WTC11 (cell line): ENCODE measurements around the gene MAFB. TPM values are rescaled to one million over a fixed set of nuclear protein-coding genes. Genes with fewer than 3 reads are reported as not detected.

Experiments used
- ATAC-seq: fragments of 200-7000 bp; cut with Tn5 transposase; 2 replicates; pipeline ENCODE4 v1.10.0; 2021; ENCODE audit warnings: mild to moderate bottlenecking, moderate library complexity
- CTCF ChIA-PET: fragments of 300-600 bp; sonication (Branson Sonifier 250); formaldehyde crosslinking; loops from one replicate; lab custom pipeline; 2021; ENCODE audit warnings: antibody characterized with exemption; lab: Charles Lee
- POLR2A ChIA-PET: fragments of 350-600 bp; sonication (Branson Sonifier 250); formaldehyde crosslinking; loops from one replicate; lab custom pipeline; 2021; ENCODE audit warnings: antibody characterized with exemption; lab: Charles Lee
- DNase-seq: peaks from one replicate; pipeline ENCODE4 v3.0.0; 2021; ENCODE audit warnings: low spot score
- H3K27ac Mint-ChIP-seq: 2 replicates; pipeline ENCODE4 v1.8.0; 2021; ENCODE audit warnings: mixed read lengths
- H3K27me3 Mint-ChIP-seq: 2 replicates; pipeline ENCODE4 v1.8.0; 2021; ENCODE audit warnings: low read depth, mild to moderate bottlenecking, moderate library complexity, mixed read lengths
- H3K36me3 Mint-ChIP-seq: 2 replicates; pipeline ENCODE4 v1.8.0; 2021; ENCODE audit warnings: mixed read lengths
- H3K4me1 Mint-ChIP-seq: 2 replicates; pipeline ENCODE4 v1.8.0; 2022; ENCODE audit warnings: mixed read lengths
- H3K4me3 Mint-ChIP-seq: 2 replicates; pipeline ENCODE4 v1.8.0; 2021; ENCODE audit warnings: mild to moderate bottlenecking, moderate library complexity, mixed read lengths
- H3K9me3 Mint-ChIP-seq: 2 replicates; pipeline ENCODE4 v1.8.0; 2021; ENCODE audit warnings: mixed read lengths
- CREB1 ChIP-seq: sonication (generic); formaldehyde crosslinking; IDR thresholded peaks from 2 replicates; pipeline ENCODE4 v1.8.0; 2023; ENCODE audit warnings: mild to moderate bottlenecking, missing genetic modification reagents
- ETV6 ChIP-seq: sonication (generic); formaldehyde crosslinking; IDR thresholded peaks from 2 replicates; pipeline ENCODE4 v1.8.1; 2022; ENCODE audit warnings: mild to moderate bottlenecking, missing genetic modification reagents
- FOXK1 ChIP-seq: sonication (generic); formaldehyde crosslinking; IDR thresholded peaks from 2 replicates; pipeline ENCODE4 v1.8.0; 2022; ENCODE audit warnings: mild to moderate bottlenecking, moderate library complexity, missing genetic modification reagents
- GABPB1 ChIP-seq: sonication (generic); formaldehyde crosslinking; IDR thresholded peaks from 2 replicates; pipeline ENCODE4 v1.8.1; 2023; ENCODE audit warnings: mild to moderate bottlenecking, missing genetic modification reagents
- GRHL2 ChIP-seq: fragments of 250-450 bp; sonication (Bioruptor Pico); IDR thresholded peaks from 2 replicates; pipeline ENCODE4 v1.8.0; 2022; ENCODE audit warnings: mild to moderate bottlenecking, moderate library complexity; ENCODE audit not compliant: insufficient replicate concordance, severe bottlenecking
- HMGA2 ChIP-seq: fragments of 250-450 bp; sonication (Bioruptor Pico); IDR thresholded peaks from 2 replicates; pipeline ENCODE4 v1.4.0; 2021; ENCODE audit warnings: mild to moderate bottlenecking, moderate library complexity
- KAT7 ChIP-seq: sonication (generic); formaldehyde crosslinking; IDR thresholded peaks from 2 replicates; pipeline ENCODE4 v1.8.1; 2023; ENCODE audit warnings: missing genetic modification reagents, mild to moderate bottlenecking, borderline replicate concordance
- NFE2L1 ChIP-seq: sonication (generic); formaldehyde crosslinking; IDR thresholded peaks from 2 replicates; pipeline ENCODE4 v1.8.1; 2023; ENCODE audit warnings: missing genetic modification reagents
- PRRX2 ChIP-seq: fragments of 250-450 bp; sonication (Bioruptor Pico); IDR thresholded peaks from 2 replicates; pipeline ENCODE4 v1.8.0; 2021; ENCODE audit warnings: mild to moderate bottlenecking
- RELA ChIP-seq: sonication (generic); formaldehyde crosslinking; IDR thresholded peaks from 2 replicates; pipeline ENCODE4 v1.8.1; 2022; ENCODE audit warnings: missing genetic modification reagents, mild to moderate bottlenecking, borderline replicate concordance
- RORB ChIP-seq: fragments of 250-450 bp; sonication (Bioruptor Pico); IDR thresholded peaks from 2 replicates; pipeline ENCODE4 v1.9.0; 2021; ENCODE audit warnings: mild to moderate bottlenecking
- SMAD4 ChIP-seq: sonication (generic); formaldehyde crosslinking; IDR thresholded peaks from 2 replicates; pipeline ENCODE4 v1.8.0; 2022; ENCODE audit warnings: mild to moderate bottlenecking, missing genetic modification reagents
- SP1 ChIP-seq: sonication (generic); formaldehyde crosslinking; conservative IDR thresholded peaks from 2 replicates; pipeline ENCODE4 v1.8.1; 2022; ENCODE audit warnings: missing genetic modification reagents
- TP53 ChIP-seq: sonication (generic); formaldehyde crosslinking; IDR thresholded peaks from 2 replicates; pipeline ENCODE4 v1.8.1; 2023; ENCODE audit warnings: mild to moderate bottlenecking, missing genetic modification reagents
- ZBTB43 ChIP-seq: sonication (generic); formaldehyde crosslinking; IDR thresholded peaks from 2 replicates; pipeline ENCODE4 v1.8.1; 2023; ENCODE audit warnings: mild to moderate bottlenecking, missing genetic modification reagents
- ZNF425 ChIP-seq: fragments of 250-450 bp; sonication (Bioruptor Pico); conservative IDR thresholded peaks from 2 replicates; pipeline ENCODE4 v1.9.0; 2021; ENCODE audit warnings: mild to moderate bottlenecking
- ZNF671 ChIP-seq: fragments of 250-450 bp; sonication (Bioruptor Pico); IDR thresholded peaks from 2 replicates; pipeline ENCODE4 v1.8.0; 2021; ENCODE audit warnings: mild to moderate bottlenecking
- total RNA-seq: library from RNA; stranded (reverse); gene quantifications from 3 replicates; pipeline ENCODE4 v1.2.3, GENCODE V29; 2021
- TF ChIP-seq, protein P1 (sequence below): sonication (generic); formaldehyde crosslinking; IDR thresholded peaks from 2 replicates; pipeline ENCODE4 v1.8.1; 2023; ENCODE audit warnings: mild to moderate bottlenecking, moderate library complexity, missing genetic modification reagents
- TF ChIP-seq, protein P2 (sequence below): sonication (generic); formaldehyde crosslinking; IDR thresholded peaks from 2 replicates; pipeline ENCODE4 v1.8.0; 2022; ENCODE audit warnings: mild to moderate bottlenecking, missing genetic modification reagents
- TF ChIP-seq, protein P3 (sequence below): sonication (generic); formaldehyde crosslinking; IDR thresholded peaks from 2 replicates; pipeline ENCODE4 v1.8.0; 2022; ENCODE audit warnings: missing genetic modification reagents
- TF ChIP-seq, protein P4 (sequence below): sonication (generic); formaldehyde crosslinking; IDR thresholded peaks from 2 replicates; pipeline ENCODE4 v1.8.0; 2022; ENCODE audit warnings: mild to moderate bottlenecking, missing genetic modification reagents
- TF ChIP-seq, protein P5 (sequence below): sonication (generic); formaldehyde crosslinking; IDR thresholded peaks from 2 replicates; pipeline ENCODE4 v1.8.1; 2023; ENCODE audit warnings: mild to moderate bottlenecking, missing genetic modification reagents, moderate library complexity

MAFB gene
- total RNA-seq, 1 experiment from 2014 or later = 5.3 TPM

DNA sequence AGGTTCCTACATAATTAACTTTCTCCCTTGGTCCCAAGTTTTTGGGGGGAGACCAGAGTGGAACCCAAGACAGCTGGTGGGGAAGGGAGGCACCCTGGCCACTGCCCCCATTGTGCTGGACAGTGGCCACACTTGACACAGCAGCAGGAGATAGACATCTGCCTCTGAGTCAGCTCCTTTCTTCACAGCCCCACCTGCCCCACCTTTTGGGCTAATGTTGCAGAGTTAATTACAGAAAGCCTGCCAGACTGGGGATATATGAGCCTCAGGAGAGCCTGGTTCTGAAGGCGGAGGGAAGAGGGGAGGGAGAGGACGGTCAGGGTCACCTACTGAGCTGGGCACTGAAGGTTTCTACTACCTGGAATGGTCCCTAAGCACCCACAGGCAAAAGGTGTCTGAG is 50.6 kb downstream of the MAFB start:
- ChIA-PET POLR2A (no interaction called here), CTCF (no interaction called here)
- ATAC-seq = no peak
- peaks cover 2% of the 10 kb centered on the region; the same call in 1 of the 2 replicates for H3K27me3 Mint-ChIP-seq
- no peak overlapping the region for H3K4me3 Mint-ChIP-seq
- no peaks in the 10 kb centered on the region for H3K36me3 Mint-ChIP-seq
- TF ChIP-seq GABPB1 (CRISPR knock-in tag) (no peak), HMGA2 (CRISPR knock-in tag) (no peak), CREB1 (no peak), SP1 (CRISPR knock-in tag) (no peak), ZBTB43 (CRISPR knock-in tag) (no peak), FOXK1 (CRISPR knock-in tag) (no peak)
- TF ChIP-seq, protein P1, sequence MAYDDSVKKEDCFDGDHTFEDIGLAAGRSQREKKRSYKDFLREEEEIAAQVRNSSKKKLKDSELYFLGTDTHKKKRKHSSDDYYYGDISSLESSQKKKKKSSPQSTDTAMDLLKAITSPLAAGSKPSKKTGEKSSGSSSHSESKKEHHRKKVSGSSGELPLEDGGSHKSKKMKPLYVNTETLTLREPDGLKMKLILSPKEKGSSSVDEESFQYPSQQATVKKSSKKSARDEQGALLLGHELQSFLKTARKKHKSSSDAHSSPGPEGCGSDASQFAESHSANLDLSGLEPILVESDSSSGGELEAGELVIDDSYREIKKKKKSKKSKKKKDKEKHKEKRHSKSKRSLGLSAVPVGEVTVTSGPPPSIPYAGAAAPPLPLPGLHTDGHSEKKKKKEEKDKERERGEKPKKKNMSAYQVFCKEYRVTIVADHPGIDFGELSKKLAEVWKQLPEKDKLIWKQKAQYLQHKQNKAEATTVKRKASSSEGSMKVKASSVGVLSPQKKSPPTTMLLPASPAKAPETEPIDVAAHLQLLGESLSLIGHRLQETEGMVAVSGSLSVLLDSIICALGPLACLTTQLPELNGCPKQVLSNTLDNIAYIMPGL (CRISPR knock-in tag) = no peak
- TF ChIP-seq, all 79 proteins: peak for 0
- Mint-ChIP-seq H3K27ac (no peak overlapping the region), H3K4me1 (peaks cover 1% of the 10 kb centered on the region; the same call in 1 of the 2 replicates), H3K9me3 (no peaks in the 10 kb centered on the region)
- no peak for DNase-seq

DNA sequence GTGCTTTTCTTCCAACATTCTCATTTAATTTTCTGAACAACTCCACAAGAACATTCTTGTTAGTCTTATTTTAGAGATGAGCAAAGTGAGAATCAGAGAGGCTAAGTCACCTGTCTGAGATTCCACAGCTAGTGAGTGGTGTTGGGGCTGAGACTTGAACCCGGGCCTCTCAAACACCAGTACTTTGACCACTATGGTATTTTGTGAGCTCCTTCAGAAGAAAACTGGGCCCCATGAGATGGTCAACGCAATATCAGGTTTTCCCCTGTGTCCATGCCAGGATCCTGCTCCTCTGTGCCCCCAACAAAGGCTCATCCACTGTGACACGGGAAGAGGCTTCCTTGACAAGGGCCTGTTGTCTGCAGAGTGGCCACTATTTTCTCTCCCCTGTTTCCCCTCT is 51.9 kb downstream of the MAFB start:
- ChIA-PET CTCF (no interaction called here), POLR2A (no interaction called here)
- Mint-ChIP-seq H3K4me1 (peaks cover 7% of the 10 kb centered on the region; the same call in 1 of the 2 replicates), H3K4me3 (no peak overlapping the region), H3K9me3 (no peaks in the 10 kb centered on the region), H3K36me3 (no peaks in the 10 kb centered on the region), H3K27ac (no peak overlapping the region), H3K27me3 (peaks cover 2% of the 10 kb centered on the region; the same call in 1 of the 2 replicates)
- DNase-seq (no peak), ATAC-seq (no peak)
- TF ChIP-seq ZNF671 (CRISPR knock-in tag) = no peak

- POLR2A ChIA-PET = no interaction called here
- H3K27ac Mint-ChIP-seq = no peak overlapping the region
- peaks cover 7% of the 10 kb centered on the region; the same call in 1 of the 2 replicates for H3K4me1 Mint-ChIP-seq
- no peak for TF ChIP-seq PRRX2
- TF ChIP-seq GRHL2 (CRISPR knock-in tag) = no peak
- TF ChIP-seq NFE2L1 (CRISPR knock-in tag) = no peak
- TF ChIP-seq ZNF425 = no peak
- no peak for TF ChIP-seq HMGA2 (CRISPR knock-in tag)
- TF ChIP-seq, protein P2, sequence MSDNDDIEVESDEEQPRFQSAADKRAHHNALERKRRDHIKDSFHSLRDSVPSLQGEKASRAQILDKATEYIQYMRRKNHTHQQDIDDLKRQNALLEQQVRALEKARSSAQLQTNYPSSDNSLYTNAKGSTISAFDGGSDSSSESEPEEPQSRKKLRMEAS (CRISPR knock-in tag) = no peak
- TF ChIP-seq, protein P3, sequence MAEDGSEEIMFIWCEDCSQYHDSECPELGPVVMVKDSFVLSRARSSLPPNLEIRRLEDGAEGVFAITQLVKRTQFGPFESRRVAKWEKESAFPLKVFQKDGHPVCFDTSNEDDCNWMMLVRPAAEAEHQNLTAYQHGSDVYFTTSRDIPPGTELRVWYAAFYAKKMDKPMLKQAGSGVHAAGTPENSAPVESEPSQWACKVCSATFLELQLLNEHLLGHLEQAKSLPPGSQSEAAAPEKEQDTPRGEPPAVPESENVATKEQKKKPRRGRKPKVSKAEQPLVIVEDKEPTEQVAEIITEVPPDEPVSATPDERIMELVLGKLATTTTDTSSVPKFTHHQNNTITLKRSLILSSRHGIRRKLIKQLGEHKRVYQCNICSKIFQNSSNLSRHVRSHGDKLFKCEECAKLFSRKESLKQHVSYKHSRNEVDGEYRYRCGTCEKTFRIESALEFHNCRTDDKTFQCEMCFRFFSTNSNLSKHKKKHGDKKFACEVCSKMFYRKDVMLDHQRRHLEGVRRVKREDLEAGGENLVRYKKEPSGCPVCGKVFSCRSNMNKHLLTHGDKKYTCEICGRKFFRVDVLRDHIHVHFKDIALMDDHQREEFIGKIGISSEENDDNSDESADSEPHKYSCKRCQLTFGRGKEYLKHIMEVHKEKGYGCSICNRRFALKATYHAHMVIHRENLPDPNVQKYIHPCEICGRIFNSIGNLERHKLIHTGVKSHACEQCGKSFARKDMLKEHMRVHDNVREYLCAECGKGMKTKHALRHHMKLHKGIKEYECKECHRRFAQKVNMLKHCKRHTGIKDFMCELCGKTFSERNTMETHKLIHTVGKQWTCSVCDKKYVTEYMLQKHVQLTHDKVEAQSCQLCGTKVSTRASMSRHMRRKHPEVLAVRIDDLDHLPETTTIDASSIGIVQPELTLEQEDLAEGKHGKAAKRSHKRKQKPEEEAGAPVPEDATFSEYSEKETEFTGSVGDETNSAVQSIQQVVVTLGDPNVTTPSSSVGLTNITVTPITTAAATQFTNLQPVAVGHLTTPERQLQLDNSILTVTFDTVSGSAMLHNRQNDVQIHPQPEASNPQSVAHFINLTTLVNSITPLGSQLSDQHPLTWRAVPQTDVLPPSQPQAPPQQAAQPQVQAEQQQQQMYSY (CRISPR knock-in tag) = no peak
- TF ChIP-seq TP53 (CRISPR knock-in tag) = no peak
- TF ChIP-seq, protein P4, sequence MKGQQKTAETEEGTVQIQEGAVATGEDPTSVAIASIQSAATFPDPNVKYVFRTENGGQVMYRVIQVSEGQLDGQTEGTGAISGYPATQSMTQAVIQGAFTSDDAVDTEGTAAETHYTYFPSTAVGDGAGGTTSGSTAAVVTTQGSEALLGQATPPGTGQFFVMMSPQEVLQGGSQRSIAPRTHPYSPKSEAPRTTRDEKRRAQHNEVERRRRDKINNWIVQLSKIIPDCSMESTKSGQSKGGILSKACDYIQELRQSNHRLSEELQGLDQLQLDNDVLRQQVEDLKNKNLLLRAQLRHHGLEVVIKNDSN (CRISPR knock-in tag) = no peak
- no peak for TF ChIP-seq ETV6 (CRISPR knock-in tag)
- no peak for TF ChIP-seq RORB
- TF ChIP-seq SMAD4 (CRISPR knock-in tag) = no peak
- TF ChIP-seq KAT7 = no peak
- TF ChIP-seq, protein P5, sequence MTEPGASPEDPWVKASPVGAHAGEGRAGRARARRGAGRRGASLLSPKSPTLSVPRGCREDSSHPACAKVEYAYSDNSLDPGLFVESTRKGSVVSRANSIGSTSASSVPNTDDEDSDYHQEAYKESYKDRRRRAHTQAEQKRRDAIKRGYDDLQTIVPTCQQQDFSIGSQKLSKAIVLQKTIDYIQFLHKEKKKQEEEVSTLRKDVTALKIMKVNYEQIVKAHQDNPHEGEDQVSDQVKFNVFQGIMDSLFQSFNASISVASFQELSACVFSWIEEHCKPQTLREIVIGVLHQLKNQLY (CRISPR knock-in tag) = no peak
- no peak for TF ChIP-seq RELA
Observed at GRCh38 chr20:40636486-40636885, 52.5 kb downstream of the MAFB start.

More at GRCh38 chr20:40636486-40636885, 52.5 kb downstream of the MAFB start:
- no peak overlapping the region for H3K4me3 Mint-ChIP-seq
- no peaks in the 10 kb centered on the region for H3K9me3 Mint-ChIP-seq
- no peaks in the 10 kb centered on the region for H3K36me3 Mint-ChIP-seq
- CTCF ChIA-PET = no interaction called here
- ATAC-seq (no peak), DNase-seq (no peak)
- peaks cover 2% of the 10 kb centered on the region; the same call in 1 of the 2 replicates for H3K27me3 Mint-ChIP-seq
